Measurements from ENCODE around the gene TNC.

The TNC gene

DNA sequence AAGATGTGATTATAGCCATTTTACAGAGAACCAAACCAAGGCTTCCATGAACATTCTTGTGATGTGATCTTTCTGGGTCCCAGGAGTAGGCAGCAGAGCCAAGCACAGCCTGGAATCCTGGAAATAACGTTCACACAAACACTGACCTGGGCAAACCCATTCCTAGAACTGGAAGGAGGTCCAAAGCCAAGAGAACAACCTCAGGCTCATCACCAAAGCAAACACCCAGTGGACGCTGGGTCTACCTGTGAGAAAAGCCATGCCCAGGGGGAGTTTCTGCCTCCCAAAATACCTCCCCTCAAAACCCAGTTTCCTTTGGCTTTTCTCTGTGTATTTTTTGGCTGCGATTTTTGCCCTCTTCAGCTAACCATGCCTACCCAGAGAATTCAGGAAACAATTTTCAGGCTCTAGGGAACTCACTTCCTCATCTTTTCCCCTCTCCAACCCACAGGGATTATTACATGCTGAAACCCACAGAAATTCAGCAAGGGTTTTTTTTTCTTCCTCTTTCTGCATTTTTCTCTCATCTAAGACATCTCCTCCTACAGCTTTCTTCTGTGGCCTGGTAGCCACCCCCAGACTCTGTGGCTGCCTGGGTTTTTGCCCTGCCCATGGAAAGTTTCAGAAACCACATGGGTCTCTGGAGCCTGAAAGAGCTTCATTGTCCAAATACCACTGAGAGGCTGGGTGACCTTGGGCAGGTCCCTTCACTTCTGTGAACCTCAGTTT lies 75.0 kb downstream of the TNC start:
- no peak for DNase-seq

DNA sequence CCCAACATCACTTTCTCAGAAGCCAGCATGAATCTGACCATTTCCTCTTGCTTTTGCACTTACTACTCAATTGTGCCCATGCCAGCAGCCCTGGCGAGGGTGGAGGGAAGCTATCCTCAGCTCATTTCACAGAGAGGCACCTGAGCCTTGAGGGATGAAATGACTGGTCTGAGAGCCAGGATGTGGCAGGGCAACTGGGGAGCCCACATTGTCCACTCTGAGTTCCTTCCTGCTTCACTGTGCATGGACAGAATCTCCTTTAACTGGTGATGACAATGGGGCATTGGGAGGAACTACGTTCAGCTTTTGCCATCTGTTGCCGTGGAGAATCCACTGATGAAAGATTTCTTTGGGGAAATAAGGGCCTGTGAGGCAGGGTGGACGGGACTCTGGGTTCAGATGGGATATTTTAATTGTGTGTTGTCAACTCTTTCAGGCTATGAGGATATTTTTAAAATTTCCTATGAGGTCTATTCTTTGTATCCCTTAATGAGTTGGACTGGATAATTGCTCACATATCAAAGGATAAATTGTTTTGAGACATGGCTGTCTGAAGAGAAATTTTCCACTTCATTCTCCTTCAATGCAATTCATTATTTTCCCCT lies 78.3 kb downstream of the TNC start:
- DNase-seq = no peak

DNA sequence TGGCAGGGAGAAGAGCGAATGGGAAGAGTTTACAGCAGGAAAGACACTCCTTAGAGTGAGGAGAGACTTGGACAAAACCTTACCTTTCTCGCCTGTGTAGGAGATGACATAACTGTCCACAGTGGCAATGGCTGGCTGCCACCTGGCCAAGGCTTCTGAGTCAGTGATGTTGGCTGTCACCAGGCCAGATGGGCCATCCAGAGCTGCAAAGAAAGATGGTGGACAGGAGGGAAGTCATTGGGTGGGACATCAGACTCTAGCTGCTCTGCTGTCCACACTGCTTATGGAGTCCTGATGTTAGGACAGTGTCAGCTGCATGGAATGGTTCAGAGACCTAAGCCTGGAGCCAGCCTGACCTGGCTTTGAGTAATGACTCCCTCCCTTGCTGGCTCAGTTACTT lies 79.8 kb downstream of the TNC start:
- DNase-seq = no peak

DNA sequence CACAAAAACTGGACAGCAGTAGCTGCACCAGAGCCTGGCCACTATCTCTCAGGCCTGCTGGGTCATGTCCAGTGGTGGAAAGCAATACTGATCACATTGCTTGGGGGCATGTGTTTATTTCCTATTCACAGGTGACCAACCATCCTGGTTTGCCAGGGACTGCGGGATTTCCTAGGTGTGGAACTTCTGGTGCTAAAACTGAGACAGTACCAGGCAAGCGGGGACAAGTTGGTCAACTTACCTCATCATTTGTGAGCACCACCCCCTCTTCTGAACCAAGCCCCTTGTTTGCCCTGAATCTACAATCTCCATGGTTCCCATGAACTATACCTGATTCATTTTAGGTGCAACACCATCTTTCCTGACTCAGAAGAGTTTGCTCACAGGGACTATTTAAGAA lies 81.3 kb downstream of the TNC start:
- no peak for DNase-seq

DNA sequence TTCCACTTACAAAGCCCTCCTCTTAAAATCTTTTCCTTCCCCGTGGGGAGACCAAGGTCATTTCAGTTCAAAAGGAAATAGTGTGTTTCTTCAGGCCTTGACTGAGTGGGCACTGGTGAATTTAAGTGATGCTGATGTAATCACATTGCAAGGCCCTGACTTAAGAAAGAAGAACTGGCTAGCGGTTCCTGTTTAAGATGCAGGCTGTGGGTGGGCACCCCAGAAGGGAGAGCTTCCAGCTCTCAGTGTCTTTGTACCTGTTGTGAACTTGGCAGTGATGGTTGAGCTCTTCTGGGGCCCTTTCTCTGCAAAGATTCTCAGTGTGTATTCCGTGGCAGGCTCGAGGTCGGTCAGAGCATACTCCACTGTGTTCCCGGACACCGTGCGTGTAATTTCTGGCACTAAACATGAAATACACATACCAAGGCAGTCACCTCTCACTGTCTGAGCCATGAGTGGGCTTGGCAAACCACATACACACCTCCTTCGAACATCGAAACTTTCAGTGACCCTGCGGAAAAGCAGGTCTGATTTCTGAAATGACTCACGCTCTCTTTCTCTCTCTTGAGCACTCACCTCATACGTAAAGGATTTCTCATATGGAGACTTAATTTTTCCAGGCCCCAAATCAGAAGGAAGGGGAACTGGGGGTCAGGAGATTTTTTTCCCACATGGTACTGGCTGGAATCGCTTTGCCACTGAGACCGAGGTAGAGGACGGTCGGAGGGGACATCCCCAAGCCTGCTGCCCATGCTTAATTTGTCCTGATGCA lies 81.9 kb downstream of the TNC start:
- no peak for DNase-seq

DNA sequence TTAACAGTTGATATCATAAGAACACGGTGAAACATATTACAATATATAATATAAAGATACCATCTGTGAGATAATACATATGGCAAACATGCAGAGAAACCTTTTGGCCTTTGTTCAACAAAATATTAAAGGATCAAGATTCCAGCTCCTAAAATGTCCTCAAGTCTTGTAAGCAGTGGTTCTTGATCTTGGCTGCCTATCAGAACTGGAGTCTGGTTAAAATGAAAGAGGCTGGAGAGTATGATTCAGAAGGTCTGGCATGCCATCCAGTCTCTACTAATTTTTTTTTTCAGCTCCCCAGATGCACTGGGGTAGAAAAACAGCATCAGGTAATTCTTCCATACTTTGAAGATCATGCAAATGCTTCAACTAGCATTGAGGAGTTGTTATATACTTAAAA lies 83.2 kb downstream of the TNC start:
- DNase-seq = no peak

DNA sequence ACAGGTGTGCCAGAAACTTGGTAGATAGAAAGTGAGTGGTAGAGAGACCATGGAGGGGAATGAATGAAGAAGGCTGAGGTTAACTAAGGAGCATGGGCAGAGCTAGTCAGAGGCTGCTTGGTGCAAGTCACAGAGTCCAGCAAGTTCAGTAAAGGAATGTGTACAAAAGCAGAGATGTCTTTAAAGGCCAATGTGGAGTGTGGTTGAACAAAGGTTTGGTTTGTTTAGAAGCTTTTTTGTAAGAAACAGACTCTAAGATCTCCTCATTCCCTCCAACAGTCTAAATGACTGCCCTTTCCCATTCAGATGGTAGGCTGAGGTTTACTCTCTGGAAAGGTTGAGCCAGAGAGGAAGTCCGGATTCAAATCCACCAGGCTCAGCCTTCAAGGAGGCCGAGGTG lies 84.2 kb downstream of the TNC start:
- DNase-seq = no peak

DNA sequence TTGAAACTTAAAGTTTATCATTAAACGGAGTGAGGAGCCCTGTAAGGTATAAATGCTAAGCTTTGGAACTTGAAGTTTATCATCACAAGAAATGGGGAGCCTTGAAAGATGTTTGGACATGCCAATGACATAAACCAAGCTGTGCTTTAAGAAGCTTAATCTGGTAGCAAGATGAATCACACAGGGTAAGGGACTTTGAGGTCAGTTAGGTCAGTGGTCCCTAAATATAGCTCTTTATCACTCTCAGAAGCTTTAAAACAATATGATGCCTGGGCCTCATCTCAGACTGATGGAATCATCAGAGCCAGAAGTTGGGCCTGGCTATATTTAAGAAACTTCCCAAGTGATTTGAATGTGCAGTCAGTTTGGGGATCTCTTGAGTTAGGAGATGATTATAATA lies 85.7 kb downstream of the TNC start:
- no peak for DNase-seq

DNA sequence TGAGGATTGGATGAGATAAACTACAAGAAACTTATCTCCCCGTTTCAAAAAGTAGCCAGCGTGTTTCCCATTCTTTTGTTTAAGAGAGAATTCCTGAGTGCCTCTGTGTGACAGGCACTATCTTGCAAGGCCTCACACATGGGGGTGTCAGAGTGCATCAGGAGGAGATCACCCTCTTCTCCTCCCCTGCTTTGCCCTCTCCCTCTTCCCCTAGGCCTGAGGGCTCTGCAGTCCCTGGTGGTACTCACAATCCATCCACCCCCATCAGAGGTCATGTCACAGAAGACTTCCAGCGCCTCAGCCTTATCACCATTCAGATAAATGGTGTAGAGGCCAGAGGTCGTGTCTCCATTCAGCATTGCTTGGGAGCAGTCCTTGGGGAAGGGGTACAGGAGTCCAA lies 88.0 kb downstream of the TNC start:
- DNase-seq = no peak

DNA sequence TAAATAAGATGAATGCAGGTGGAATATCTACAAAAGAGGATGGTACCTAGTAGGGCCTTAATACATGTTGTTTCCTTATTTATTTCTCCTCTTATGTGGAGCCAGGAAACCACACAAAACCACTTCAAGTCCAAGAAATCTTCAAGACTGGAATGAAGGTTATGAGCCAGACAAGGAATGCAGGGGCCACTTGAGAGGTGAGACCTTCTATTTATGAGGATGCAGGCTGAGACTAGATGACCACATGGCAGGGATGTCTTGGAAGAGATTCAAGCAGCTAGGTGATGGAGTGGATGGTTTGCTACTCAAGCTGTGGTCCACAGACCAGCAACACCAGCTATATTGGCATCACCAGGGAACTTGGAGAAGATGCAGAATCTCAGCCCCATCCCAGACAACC lies 92.2 kb downstream of the TNC start:
- no peak for DNase-seq

DNA sequence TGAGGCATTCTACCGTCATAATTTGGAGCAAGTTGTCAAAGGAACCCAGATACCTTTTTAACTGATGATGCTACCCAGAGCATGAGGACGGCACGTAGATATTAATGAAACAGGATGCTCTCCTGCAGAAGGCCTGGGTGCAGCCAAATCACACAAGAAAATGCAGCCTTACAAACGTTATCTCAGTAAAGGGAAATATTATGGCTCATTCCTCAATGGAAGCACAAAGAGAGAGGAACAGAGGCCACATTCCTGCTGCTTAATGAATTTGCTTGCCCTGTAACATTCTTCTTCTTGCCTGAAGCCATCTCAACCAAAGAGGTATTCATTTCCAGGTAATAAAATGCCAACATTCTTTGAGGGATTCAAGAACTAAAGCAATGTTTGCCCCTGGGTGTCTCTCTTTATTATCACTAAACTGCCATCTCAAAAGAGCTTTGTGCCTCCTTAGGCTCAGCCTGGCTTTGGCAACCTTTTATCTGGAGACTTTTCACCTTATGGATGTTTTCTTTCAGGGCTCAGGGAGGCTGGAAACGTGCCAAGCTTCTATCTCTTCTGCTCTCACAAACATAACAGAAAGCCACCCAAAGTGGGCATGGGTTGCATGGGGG lies 92.9 kb downstream of the TNC start:
- DNase-seq = no peak

DNA sequence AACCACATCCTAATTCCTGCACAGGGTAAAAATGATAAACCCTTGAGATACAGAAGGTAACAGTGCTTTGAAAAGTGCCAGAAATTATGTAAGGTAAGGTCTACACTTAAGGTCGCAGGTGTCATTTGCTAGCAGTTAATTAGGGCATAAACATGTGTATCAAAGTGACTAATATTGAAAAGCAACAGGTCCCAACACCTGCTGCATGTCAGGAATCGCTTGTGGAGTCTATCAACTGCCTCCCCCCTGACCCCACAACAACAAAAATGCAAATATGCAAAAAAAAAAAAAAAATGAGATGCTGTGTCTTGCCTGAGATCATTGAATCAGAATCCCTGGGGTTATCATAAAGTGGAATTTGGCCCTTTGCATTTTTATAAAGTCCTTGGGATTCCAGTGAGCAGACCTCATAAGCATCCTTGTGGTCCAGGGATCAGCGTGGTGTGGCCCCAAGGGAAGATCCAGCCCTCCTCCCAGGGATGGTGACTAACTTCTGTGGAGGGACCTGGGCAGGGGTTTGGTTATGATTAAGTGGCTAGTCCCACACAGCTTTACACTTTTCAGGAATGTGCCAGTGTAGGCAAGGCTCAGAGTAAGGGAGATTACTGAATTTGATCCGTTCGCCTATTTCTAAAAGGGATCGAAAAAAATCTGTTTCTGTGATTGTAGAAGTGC lies 95.1 kb downstream of the TNC start:
- DNase-seq = no peak

DNA sequence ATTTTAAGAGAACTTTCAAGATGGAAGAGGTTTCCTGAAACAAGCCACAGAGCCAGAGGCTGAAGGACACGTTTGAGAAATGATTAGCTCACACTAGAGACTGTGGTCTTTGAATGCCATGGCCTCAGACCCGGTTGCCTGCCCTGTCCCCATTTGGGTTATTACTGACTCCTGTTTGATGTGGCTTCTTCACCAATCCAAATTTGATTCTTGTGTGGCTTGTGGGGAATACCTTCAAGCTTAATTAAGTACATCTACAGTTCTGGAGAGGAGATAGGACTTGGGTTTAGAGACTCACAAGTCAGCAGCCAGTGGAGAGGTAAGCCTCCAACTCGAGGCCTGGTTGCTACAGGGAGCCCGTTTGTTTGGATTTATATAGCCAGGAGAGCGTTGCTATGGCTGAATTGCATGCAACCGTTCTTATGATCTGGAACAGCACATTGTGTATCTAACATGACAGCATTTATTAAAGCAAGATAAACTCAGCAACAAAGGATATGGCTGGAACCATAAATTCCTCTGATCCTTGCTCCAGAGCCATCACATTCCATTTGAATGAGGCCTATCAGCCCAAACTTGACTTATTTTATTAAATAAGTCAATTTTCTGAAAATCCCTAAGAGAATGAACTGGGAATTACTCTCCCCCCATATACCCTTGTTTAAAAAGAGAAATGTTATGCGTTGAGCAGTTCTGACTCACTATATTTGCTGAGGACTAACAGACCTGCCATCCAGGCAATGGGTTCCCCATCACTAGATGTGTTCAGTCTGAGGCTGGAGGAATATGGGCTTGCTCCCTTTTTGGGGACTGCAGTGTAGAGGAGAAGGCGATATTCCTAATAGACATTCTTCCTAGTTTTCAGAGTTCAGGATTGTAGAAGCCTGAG lies 99.2 kb downstream of the TNC start:
- no peak for DNase-seq

DNA sequence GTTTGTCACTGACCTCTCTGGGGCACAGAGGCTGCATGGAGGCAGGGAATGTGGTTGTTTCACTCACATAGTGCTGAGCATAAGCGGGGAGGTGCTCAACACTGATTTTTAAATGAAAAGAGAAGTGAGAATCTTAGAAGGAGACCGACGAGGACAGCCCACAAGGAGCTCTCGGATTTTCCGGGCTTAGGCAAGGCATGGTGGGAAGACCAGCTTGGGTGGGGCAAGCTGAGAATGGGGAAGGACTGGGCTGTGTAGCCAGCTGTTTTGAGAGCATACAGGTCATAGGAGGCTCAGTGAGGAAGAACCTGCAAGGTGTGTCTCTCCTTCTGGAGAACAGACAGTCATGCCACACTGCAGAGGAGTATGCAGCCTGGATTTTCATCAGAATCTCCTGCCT lies 101.6 kb downstream of the TNC start:
- no peak for DNase-seq

DNA sequence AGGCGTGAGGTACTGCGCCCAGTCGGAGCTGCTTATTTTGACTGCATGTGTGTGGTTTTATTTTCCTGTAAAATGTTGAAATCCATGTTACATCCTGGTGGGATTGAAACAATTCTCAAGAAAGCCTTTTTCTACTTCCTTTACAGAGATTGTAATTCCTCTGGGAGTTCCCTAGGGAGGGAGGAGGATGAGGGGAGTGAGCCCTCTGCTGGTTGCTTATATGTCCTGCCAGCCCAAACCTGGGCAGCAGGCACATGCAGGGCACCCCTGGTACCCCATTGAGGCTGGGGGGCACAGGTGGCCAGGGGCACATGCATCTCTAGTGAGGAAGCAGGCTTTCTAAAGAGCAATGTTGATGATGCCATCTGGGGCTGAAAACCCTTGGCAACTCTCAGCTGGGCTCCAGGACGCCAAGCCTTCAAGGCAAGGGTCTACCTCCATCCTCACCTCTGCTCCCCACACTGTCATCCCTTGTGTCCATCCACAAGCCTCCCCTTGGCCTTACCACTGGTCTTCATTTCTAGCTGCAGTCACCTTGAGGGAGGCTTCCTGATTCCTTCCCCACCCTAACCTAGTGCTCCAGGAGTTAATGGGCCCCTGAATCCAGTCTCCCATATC lies 102.8 kb downstream of the TNC start:
- DNase-seq = peak; percentile 5

DNA sequence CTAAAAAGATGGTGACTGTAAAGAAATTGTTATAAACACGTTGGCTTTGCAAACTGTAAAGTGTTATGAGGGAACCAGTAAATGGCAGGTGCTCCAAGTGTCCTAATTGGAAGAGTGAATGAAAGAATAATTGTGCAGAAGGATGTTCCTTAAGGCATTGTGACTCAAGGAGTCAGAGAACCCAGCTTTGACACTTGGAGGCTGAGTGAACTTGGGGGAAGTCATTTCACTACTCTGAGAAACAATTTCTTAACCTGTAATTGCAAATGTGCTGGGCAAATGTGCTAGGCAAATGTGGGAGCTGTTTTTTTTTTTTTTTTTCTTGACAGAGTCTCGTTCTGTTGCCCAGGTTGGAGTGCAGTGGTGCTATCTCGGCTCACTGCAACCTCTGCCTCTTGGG lies 103.5 kb downstream of the TNC start:
- DNase-seq = no peak

DNA sequence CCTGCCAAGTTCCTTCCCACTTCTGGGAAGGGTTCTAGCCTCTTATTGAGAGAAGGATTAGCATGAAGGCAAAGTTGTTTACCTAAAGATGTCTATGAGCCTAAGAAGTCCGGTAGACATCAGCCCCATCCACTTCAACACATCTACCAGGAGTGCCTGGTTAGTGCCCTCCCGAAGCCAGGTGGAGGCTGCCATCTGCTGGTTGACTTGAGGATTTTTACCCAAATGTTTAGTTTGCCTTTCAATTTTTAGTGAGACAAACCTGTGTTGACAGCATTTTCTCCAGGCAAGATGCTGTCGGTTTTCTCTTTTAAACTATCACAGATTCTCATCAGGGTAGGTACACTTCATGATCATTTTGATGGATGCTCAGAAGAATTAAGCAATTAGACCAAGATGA lies 104.0 kb downstream of the TNC start:
- DNase-seq = peak; percentile 68

DNA sequence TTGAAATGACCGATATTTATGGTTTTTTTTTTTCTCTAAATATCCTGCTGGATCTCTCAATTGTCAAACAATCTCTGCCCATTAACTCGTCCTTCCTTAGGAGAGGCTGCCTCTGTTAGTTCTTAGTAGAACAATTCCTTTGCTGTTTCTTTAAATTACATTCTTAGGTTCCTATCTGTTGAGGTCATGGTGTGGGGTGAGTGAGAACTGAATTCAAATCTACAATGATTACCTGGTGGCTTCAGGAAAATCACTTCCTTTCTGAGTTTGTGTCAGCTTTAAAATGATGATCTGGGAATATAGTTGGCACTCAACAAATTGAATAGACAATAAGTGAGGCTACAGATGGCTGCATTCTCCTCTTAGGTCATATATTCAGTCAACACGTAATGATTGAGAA lies 105.5 kb downstream of the TNC start:
- DNase-seq = no peak

DNA sequence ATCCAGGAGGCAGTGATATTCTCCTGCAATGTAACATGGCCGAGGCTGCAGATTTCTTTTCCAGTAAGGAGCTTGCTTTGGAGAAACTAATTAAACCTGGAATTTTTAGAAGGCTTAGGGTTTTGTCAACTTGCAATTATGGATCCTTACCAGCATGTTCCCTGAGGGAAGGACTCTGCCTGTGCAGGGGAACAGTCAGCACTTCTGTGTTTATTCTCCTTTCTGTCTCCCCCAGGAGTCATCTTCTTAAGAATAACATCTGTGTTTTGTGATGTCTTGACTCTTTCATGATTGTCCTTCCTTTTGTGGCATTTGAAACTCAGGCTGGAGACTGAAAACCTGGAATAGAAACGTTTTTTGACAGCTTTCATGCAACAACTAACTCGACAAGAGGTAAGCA lies 107.1 kb downstream of the TNC start:
- no peak for DNase-seq

DNA sequence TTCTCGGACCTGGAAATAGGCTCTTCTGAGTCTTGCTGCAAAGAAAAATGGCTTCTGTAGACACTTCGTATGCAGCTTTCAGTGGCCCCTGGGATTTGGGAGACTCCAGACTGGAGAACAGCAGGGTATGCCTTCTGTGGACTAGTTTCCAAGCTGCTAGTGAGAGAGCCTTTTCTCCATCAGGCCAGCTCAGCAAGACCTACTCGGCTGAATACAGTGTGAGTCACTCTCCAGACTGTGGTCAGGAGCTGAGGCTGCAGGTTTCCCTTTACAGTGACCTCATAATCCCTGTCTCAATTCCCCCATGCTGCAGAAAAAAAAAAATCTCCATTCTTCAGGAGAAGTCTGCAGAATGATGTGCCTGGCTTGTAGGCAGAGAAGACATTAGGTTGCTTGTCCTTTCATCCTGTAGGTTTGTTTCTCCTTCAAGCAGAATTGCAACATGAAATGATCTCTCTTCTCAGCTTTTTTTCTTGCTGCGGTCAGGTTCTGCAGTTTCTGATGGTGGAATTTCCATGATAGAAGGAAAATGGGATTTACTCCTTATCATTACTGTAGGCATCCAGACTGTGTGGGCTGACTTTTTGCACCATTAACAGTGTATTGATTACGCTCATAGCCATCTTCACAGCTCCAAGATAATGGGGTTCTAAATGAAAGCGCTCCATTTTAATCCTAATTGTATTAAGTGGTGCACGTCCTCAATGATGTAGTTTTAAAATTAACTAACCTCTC lies 109.3 kb downstream of the TNC start:
- DNase-seq = no peak

DNA sequence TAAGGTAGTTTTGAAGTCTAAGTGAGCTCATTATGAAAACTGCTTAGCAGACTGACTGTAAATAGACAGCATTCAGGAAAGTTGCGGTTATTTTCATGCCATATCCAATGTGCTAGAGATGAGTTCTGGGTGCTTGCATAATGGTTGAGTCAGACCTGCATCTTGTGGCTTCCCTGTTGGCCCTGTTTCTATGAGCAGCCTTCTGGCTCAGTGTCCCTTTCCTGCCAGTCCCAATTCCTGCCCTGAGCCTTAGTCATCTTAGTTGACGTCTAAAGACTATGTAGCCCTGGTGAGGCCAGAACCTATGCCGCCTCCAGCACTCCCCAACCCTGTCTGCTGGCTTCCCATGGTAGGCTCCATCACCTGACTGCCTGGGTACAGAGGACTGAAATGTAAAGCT lies 111.3 kb downstream of the TNC start:
- no peak for DNase-seq

Data from NCI-H748 treated with DMSO at 0.1 percent for 48 hours (cell line).